Endometrial microvascular endothelial cells (primary cell): Measurements from ENCODE around the gene DNAJB7. TPM values are rescaled to one million over a fixed set of nuclear protein-coding genes. Genes with fewer than 3 reads are reported as not detected.
"Not testable (repeated sequence)": the region's sequence is repeated elsewhere in the genome, so short reads cannot be mapped to it uniquely, and the experiment has no call there.

Source experiments
- in situ Hi-C: cut with HindIII; loops from 2 replicates; pipeline ENCODE4 v1.10.0; 2017; ENCODE audit warnings: low sequenced_read_pairs, low pct_unique_long_range_greater_than_20kb; ENCODE audit errors: inconsistent ontology term
- total RNA-seq: library from RNA; depleted of rRNA; stranded (reverse); fragments of >200 nt; gene quantifications from one replicate; pipeline ENCODE4 v1.2.3, GENCODE V29; 2015; ENCODE audit errors: inconsistent ontology term

The DNAJB7 gene
- total RNA-seq, 1 donor from 2014 or later, result not detected

- in situ Hi-C loops, result no loop called here
Observed at GRCh38 chr22:40853961-40854360, 8.0 kb downstream of the DNAJB7 start.

GRCh38 chr22:40853333-40853732 is 8.6 kb downstream of the DNAJB7 start:
- in situ Hi-C loops, result no loop called here

GRCh38 chr22:40845816-40846215 is 16.1 kb downstream of the DNAJB7 start:
- in situ Hi-C loops, result not testable (repeated sequence)

- in situ Hi-C loops, result no loop called here
Observed at GRCh38 chr22:40844951-40845350, 17.0 kb downstream of the DNAJB7 start.

- in situ Hi-C loops, result no loop called here
Observed at GRCh38 chr22:40838486-40838885, 23.4 kb downstream of the DNAJB7 start.

GRCh38 chr22:40834619-40835018 is 27.3 kb downstream of the DNAJB7 start:
- in situ Hi-C loops, result no loop called here

GRCh38 chr22:40829131-40829530 is 32.8 kb downstream of the DNAJB7 start:
- in situ Hi-C loops, result no loop called here

GRCh38 chr22:40826984-40827741 is 34.8 kb downstream of the DNAJB7 start:
- in situ Hi-C loops, result no loop called here

- in situ Hi-C loops, result not testable (repeated sequence)
Observed at GRCh38 chr22:40826292-40826691, 35.6 kb downstream of the DNAJB7 start.

- in situ Hi-C loops, result no loop called here
Observed at GRCh38 chr22:40823426-40823825, 38.5 kb downstream of the DNAJB7 start.

- in situ Hi-C loops, result no loop called here
Observed at GRCh38 chr22:40819599-40820140, 42.2 kb downstream of the DNAJB7 start.

- in situ Hi-C loops, result no loop called here
Observed at GRCh38 chr22:40818747-40819598, 42.9 kb downstream of the DNAJB7 start, which contains the start of gene SLC25A17. Gene SLC25A17, minus strand, starts transcription at chr22:40819346. Its CDS starts 98 bp downstream, at chr22:40819248.

- in situ Hi-C loops, result no loop called here
Observed at GRCh38 chr22:40818192-40818746, 43.6 kb downstream of the DNAJB7 start.

GRCh38 chr22:40817737-40818136 is 44.2 kb downstream of the DNAJB7 start:
- in situ Hi-C loops, result no loop called here

- in situ Hi-C loops, result no loop called here
Observed at GRCh38 chr22:40813912-40814315, 48.0 kb downstream of the DNAJB7 start.

Other genes starting within 250 kb of the DNAJB7 start
- 14.3 TPM for gene MRTFA, start 225.4 kb downstream of the DNAJB7 start, total RNA-seq
- gene MCHR1, start 182.6 kb downstream of the DNAJB7 start, total RNA-seq, result not detected
- gene SLC25A17, start 42.8 kb downstream of the DNAJB7 start, total RNA-seq, result 31.0 TPM
- 88.5 TPM for gene ST13, start 5.5 kb downstream of the DNAJB7 start, total RNA-seq
- gene XPNPEP3, start 5.0 kb downstream of the DNAJB7 start, total RNA-seq, result 7.9 TPM
- gene RBX1, start 89.3 kb upstream of the DNAJB7 start, total RNA-seq, result 97.5 TPM
- 55.7 TPM for gene EP300, start 230.5 kb upstream of the DNAJB7 start, total RNA-seq